Vagina (tissue), 2 donors: ENCODE results near the gene HOOK2.

Source experiments
- POLR2A ChIP-seq, 2 donors: fragments of 450-650 bp; IDR thresholded peaks; one replicate each; pipeline ENCODE4 v1.6.1; 2017; ENCODE audit warnings: antibody characterized with exemption in 2 of 2, mild to moderate bottlenecking in 2 of 2, moderate library complexity in 2 of 2
- TF ChIP-seq, protein P1 (sequence below), 3 experiments: fragments of 450-650 bp in 2 of 3; fragments of 200-600 bp in 1 of 3; sonication (generic) in 1 of 3; IDR thresholded peaks; one replicate each; pipeline ENCODE4 v1.5.1; 2017 to 2019; ENCODE audit warnings: antibody characterized with exemption in 3 of 3, mild to moderate bottlenecking in 2 of 3, moderate library complexity in 2 of 3

DNA sequence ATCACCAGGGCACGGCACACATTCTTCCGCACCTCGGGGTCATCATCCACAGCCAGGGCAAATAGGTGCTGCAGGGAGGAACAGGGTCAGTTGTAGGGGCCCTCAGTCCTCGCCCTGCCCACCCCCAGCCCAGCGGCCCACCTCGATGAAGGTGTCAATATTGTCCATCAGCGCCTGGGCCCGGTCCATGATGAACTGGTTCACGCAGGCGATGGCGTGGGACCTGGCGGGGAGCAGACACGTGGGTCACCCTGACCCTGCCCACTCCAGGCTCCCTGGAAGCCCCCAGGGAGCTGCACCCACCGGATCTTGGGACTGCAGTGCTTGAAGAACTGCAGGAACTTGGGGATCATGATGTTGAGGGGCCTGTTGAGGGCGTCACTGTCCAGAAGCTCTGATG is 60.2 kb downstream of the HOOK2 start:
- TF ChIP-seq, protein P1, sequence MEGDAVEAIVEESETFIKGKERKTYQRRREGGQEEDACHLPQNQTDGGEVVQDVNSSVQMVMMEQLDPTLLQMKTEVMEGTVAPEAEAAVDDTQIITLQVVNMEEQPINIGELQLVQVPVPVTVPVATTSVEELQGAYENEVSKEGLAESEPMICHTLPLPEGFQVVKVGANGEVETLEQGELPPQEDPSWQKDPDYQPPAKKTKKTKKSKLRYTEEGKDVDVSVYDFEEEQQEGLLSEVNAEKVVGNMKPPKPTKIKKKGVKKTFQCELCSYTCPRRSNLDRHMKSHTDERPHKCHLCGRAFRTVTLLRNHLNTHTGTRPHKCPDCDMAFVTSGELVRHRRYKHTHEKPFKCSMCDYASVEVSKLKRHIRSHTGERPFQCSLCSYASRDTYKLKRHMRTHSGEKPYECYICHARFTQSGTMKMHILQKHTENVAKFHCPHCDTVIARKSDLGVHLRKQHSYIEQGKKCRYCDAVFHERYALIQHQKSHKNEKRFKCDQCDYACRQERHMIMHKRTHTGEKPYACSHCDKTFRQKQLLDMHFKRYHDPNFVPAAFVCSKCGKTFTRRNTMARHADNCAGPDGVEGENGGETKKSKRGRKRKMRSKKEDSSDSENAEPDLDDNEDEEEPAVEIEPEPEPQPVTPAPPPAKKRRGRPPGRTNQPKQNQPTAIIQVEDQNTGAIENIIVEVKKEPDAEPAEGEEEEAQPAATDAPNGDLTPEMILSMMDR (IDR thresholded peaks at IDR 0.05): no peak
- no peak for TF ChIP-seq POLR2A (IDR thresholded peaks at IDR 0.05)
